ENCODE data around the gene FBXO44. TPM values are rescaled to one million over a fixed set of nuclear protein-coding genes. Genes with fewer than 3 reads are reported as not detected.
A peak's percentile ranks its signal among the peaks of the same experiment; 100 is the strongest.

Gene FBXO44
- total RNA-seq, 2 experiments from 2014 or later = 54.9 to 59.2 TPM

DNA sequence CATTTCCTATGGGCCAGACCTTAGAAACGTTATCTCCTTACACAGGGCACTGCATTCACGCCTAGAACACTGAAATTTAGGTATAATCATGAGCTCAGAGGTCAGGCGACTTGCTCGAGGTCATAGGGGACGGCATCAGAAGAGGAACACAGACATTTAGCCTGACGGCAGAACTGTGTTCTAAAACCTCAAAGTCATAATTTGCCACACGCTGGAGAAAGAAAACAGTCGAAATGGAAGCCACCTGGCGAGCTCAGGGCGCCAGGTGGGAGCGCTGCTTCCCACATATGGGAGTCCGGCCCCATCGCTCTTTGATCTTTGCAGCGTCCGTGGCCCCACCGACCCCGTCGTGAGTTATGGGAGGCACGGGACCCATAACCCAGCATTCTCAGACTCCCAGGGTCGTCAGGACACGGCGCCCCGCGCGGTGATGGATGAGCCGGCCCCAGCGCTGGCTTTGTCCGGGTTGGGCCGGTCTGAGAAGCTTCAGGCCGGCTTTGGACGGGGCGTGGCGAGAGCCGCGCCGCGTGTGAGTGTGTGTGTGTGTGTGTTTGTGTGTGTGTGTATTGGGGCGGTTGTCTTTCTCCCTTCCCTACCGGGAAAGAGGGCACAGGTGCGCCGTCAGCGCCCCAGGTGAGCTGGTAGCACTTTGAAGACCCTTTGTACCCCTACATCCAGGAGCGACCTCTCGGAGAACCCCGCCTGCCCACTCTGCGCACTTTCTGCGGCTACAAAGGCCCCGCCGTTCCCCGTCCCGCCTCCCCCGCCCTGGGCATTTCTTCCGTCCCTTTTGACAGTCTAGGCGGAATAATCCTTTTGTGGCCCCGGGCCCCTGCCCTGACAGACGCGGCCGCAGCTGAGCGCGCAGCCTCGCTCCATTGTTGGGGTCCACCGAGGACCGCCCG, 36.0 kb downstream of the FBXO44 start:
- Mint-ChIP-seq H3K27ac (no peak overlapping the region), H3K4me3 (peak overlapping the region; percentile 67), H3K27me3 (peaks cover 45% of the 10 kb centered on the region), H3K4me1 (peaks cover 32% of the 10 kb centered on the region), H3K36me3 (peaks cover 2% of the 10 kb centered on the region), H3K9me3 (no peaks in the 10 kb centered on the region)
- DNase-seq (no peak), ATAC-seq (ENCODE audit: low read depth) (no peak)
- POLR2A ChIA-PET = interaction anchor here (0.7 to 2.2 kb wide), 9 partner anchors 9 to 632 kb away, joined by 3 to 11 read pairs (median 4); partner anchors contain the start of gene FBXO6

- Mint-ChIP-seq H3K27ac (peak within 1 kb of the TSS; percentile 80), H3K9me3 (no peaks in the 10 kb centered on the region), H3K36me3 (peaks cover 2% of the 10 kb centered on the region), H3K27me3 (peaks cover 40% of the 10 kb centered on the region), H3K4me3 (peak within 1 kb of the TSS; percentile 85), H3K4me1 (peaks cover 32% of the 10 kb centered on the region)
- ATAC-seq (ENCODE audit: low read depth) (peak; percentile 39), DNase-seq (peak; percentile 58)
- POLR2A ChIA-PET = interaction anchor here (0.8 to 2.2 kb wide), 4 partner anchors 9 to 217 kb away, joined by 3 to 9 read pairs (median 6); no protein-coding TSS in a partner anchor
Measured at GRCh38 chr1:11691302-11691914, 36.7 kb downstream of the FBXO44 start, which contains the start of gene DRAXIN. DRAXIN (plus strand) TSS chr1:11691710; CDS start chr1:11706259, 14,549 bp downstream.

- DNase-seq = peak; percentile 48
- H3K27me3 Mint-ChIP-seq = peaks cover 38% of the 10 kb centered on the region
- peak overlapping the region; percentile 85 for H3K4me3 Mint-ChIP-seq
- peaks cover 32% of the 10 kb centered on the region for H3K4me1 Mint-ChIP-seq
- POLR2A ChIA-PET = interaction anchor here (1.0 to 2.2 kb wide), 7 partner anchors 10 to 216 kb away, joined by 5 to 16 read pairs (median 8); partner anchors contain the start of genes FBXO6 and MAD2L2
- H3K9me3 Mint-ChIP-seq = no peaks in the 10 kb centered on the region
- H3K36me3 Mint-ChIP-seq = peaks cover 2% of the 10 kb centered on the region
- H3K27ac Mint-ChIP-seq = peak overlapping the region; percentile 80
- no peak for ATAC-seq (ENCODE audit: low read depth)
Measured at GRCh38 chr1:11691928-11692711, 37.4 kb downstream of the FBXO44 start.

DNA sequence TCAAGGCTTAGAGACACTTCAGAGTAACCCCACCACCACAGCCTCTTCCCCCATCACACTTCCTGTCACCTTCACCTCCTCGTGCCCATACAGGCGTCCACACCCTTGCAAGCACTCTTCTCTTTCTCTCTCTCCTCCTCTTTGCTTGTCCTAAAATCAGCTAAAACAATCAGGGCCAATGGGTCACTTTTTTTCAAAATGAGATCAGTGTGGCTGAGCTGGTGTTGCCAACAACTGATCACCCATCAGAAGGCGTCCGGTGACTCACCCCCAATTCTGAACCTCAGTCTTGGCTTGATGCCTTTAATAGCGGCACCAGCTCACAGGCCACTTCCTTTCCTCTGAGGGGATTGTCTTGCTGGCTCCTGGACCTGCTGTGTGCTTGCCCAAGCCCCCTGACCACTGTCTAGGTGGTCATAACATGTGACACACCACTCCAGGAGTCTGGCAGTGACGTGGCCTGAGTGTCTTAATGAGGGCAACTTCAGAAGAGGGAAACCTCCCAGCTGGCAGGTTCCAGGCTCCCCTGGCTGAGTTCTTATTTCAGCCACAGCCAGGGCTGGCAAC, 38.4 kb downstream of the FBXO44 start:
- peak overlapping the region; percentile 85 for H3K4me3 Mint-ChIP-seq
- H3K4me1 Mint-ChIP-seq = peaks cover 37% of the 10 kb centered on the region
- POLR2A ChIA-PET = interaction anchor here (0.6 to 1.9 kb wide), 9 partner anchors 8 to 215 kb away, joined by 3 to 16 read pairs (median 6); partner anchors contain the start of genes FBXO6 and MAD2L2
- ATAC-seq (ENCODE audit: low read depth) (peak; percentile 71), DNase-seq (peak; percentile 54)
- H3K36me3 Mint-ChIP-seq = peaks cover 2% of the 10 kb centered on the region
- no peaks in the 10 kb centered on the region for H3K9me3 Mint-ChIP-seq
- peak overlapping the region; percentile 80 for H3K27ac Mint-ChIP-seq
- H3K27me3 Mint-ChIP-seq = peaks cover 30% of the 10 kb centered on the region

- H3K4me3 Mint-ChIP-seq = peak overlapping the region; percentile 14
- ATAC-seq (ENCODE audit: low read depth) (no peak), DNase-seq (no peak)
- peaks cover 2% of the 10 kb centered on the region for H3K36me3 Mint-ChIP-seq
- peaks cover 29% of the 10 kb centered on the region for H3K27me3 Mint-ChIP-seq
- no peaks in the 10 kb centered on the region for H3K9me3 Mint-ChIP-seq
- peaks cover 39% of the 10 kb centered on the region for H3K4me1 Mint-ChIP-seq
- H3K27ac Mint-ChIP-seq = peak overlapping the region; percentile 80
- POLR2A ChIA-PET = interaction anchor here (0.6 to 1.9 kb wide), 7 partner anchors 9 to 214 kb away, joined by 3 to 15 read pairs (median 5); partner anchors contain the start of gene FBXO6
Measured at GRCh38 chr1:11693917-11694316, 39.2 kb downstream of the FBXO44 start.

GRCh38 chr1:11695861-11696260, 41.2 kb downstream of the FBXO44 start:
- no peak for ATAC-seq (ENCODE audit: low read depth)
- POLR2A ChIA-PET = interaction anchor here (1.0 to 1.8 kb wide), 3 partner anchors 23 to 46 kb away, joined by 5 to 7 read pairs (median 5); partner anchors contain the start of gene FBXO6
- H3K27me3 Mint-ChIP-seq = peaks cover 16% of the 10 kb centered on the region

GRCh38 chr1:11697188-11697892, 42.7 kb downstream of the FBXO44 start:
- ATAC-seq (ENCODE audit: low read depth) (no peak), DNase-seq (no peak)
- Mint-ChIP-seq H3K4me3 (no peak overlapping the region), H3K27me3 (peaks cover 14% of the 10 kb centered on the region), H3K9me3 (no peaks in the 10 kb centered on the region), H3K36me3 (peaks cover 2% of the 10 kb centered on the region), H3K4me1 (peaks cover 24% of the 10 kb centered on the region), H3K27ac (no peak overlapping the region)
- POLR2A ChIA-PET = interaction anchor here (0.7 kb wide), 1 partner anchor 33 kb away, joined by 3 read pairs; the partner anchor contains the start of gene FBXO6

More at GRCh38 chr1:11695861-11696260, 41.2 kb downstream of the FBXO44 start:
- Mint-ChIP-seq H3K36me3 (peaks cover 2% of the 10 kb centered on the region), H3K4me3 (no peak overlapping the region), H3K9me3 (no peaks in the 10 kb centered on the region), H3K27ac (no peak overlapping the region), H3K4me1 (peaks cover 27% of the 10 kb centered on the region)
- no peak for DNase-seq

GRCh38 chr1:11697893-11698210, 43.2 kb downstream of the FBXO44 start:
- ATAC-seq (ENCODE audit: low read depth) = no peak
- peaks cover 2% of the 10 kb centered on the region for H3K36me3 Mint-ChIP-seq
- no peak overlapping the region for H3K4me3 Mint-ChIP-seq
- H3K4me1 Mint-ChIP-seq = peaks cover 19% of the 10 kb centered on the region
- H3K9me3 Mint-ChIP-seq = no peaks in the 10 kb centered on the region
- H3K27ac Mint-ChIP-seq = no peak overlapping the region
- POLR2A ChIA-PET = no interaction called here
- no peak for DNase-seq
- peaks cover 11% of the 10 kb centered on the region for H3K27me3 Mint-ChIP-seq

- Mint-ChIP-seq H3K27ac (no peak overlapping the region), H3K4me1 (peaks cover 14% of the 10 kb centered on the region), H3K4me3 (no peak overlapping the region), H3K36me3 (no peaks in the 10 kb centered on the region), H3K27me3 (peaks cover 17% of the 10 kb centered on the region), H3K9me3 (no peaks in the 10 kb centered on the region)
- POLR2A ChIA-PET = interaction anchor here (0.6 to 0.9 kb wide), 2 partner anchors 9 to 19 kb away, joined by 3 read pairs; no protein-coding TSS in a partner anchor
- DNase-seq = no peak
- no peak for ATAC-seq (ENCODE audit: low read depth)
Measured at GRCh38 chr1:11700601-11701467, 46.2 kb downstream of the FBXO44 start.

DNA sequence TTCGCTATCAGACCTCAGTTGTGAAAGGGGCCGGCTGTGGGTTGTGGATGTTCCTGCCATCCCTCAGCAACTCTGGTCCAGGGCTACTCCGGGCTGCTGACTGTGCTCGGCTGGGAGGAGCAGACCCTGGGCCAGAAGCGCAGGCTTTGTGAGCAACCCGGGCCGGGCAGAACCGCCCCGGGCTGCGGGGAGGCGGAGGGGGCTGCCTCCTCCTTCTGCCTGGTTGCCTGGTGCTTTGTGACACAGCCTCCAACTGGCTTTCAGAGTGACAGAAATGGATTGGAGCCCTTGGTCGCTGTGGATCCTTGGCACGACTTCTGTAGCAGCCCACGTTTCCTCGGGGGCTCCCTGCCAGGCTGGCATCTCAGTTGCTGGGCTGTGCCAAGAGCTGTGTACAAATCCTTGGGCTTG, 46.9 kb downstream of the FBXO44 start:
- H3K4me3 Mint-ChIP-seq = no peak overlapping the region
- POLR2A ChIA-PET = no interaction called here
- DNase-seq (no peak), ATAC-seq (ENCODE audit: low read depth) (no peak)
- H3K9me3 Mint-ChIP-seq = no peaks in the 10 kb centered on the region
- no peaks in the 10 kb centered on the region for H3K36me3 Mint-ChIP-seq
- no peak overlapping the region for H3K27ac Mint-ChIP-seq
- peaks cover 14% of the 10 kb centered on the region for H3K4me1 Mint-ChIP-seq
- H3K27me3 Mint-ChIP-seq = peaks cover 17% of the 10 kb centered on the region

- H3K27ac Mint-ChIP-seq = no peak overlapping the region
- POLR2A ChIA-PET = no interaction called here
- DNase-seq (no peak), ATAC-seq (ENCODE audit: low read depth) (no peak)
- H3K36me3 Mint-ChIP-seq = no peaks in the 10 kb centered on the region
- no peaks in the 10 kb centered on the region for H3K9me3 Mint-ChIP-seq
- peaks cover 14% of the 10 kb centered on the region for H3K4me1 Mint-ChIP-seq
- peaks cover 17% of the 10 kb centered on the region for H3K27me3 Mint-ChIP-seq
- H3K4me3 Mint-ChIP-seq = no peak overlapping the region
Measured at GRCh38 chr1:11701981-11702803, 47.5 kb downstream of the FBXO44 start.

Measured in activated naive CD8-positive, alpha-beta T cell treated with anti-CD3 and anti-CD28 coated beads, Interleukin-2, amount 10 ng/mL, durations not matched to agents 7 days and 5 days (primary cell).